Esophagus muscularis mucosa (tissue), 4 donors: ENCODE data around the gene SPOUT1. TPM values are rescaled to one million over a fixed set of nuclear protein-coding genes. Genes with fewer than 3 reads are reported as not detected.

Source experiments
- DNase-seq: peaks from one replicate; pipeline ENCODE4 v3.0.0-alpha.2; 2017; ENCODE audit errors: extremely low spot score
- H3K27ac ChIP-seq, 4 donors: fragments of 200-600 bp; sonication (generic); replicated peaks in 1 of 4; 1 replicate in 3 of 4; 2 replicates in 1 of 4; pipeline ENCODE4 v1.5.1; 2016 to 2019; ENCODE audit warnings: mild to moderate bottlenecking in 1 of 4
- H3K27me3 ChIP-seq, 4 donors: fragments of 200-600 bp; sonication (generic); one replicate each; pipeline versions ENCODE4 v1.5.1 to v1.6.0; 2016 to 2019
- H3K36me3 ChIP-seq, 4 donors: fragments of 200-600 bp; sonication (generic); one replicate each; pipeline ENCODE4 v1.5.1; 2016 to 2019
- H3K4me1 ChIP-seq, 4 donors: fragments of 200-600 bp; sonication (generic); one replicate each; pipeline ENCODE4 v1.5.1; 2016 to 2019
- H3K4me3 ChIP-seq, 4 donors: fragments of 200-600 bp; sonication (generic); 1 replicate in 2 of 4; 2 replicates in 2 of 4; pipeline ENCODE4 v1.5.1; 2016 to 2019; ENCODE audit warnings: mild to moderate bottlenecking in 4 of 4, moderate library complexity in 1 of 4
- H3K9me3 ChIP-seq, 4 donors: fragments of 200-600 bp; sonication (generic); 1 replicate in 3 of 4; 2 replicates in 1 of 4; pipeline ENCODE4 v1.5.1; 2016 to 2019
- CTCF ChIP-seq, 3 experiments: fragments of 200-600 bp in 2 of 3; fragments of 450-650 bp in 1 of 3; sonication (generic) in 2 of 3; IDR thresholded peaks; one replicate each; pipeline ENCODE4 v1.5.1; 2017 to 2019; ENCODE audit warnings: antibody characterized with exemption in 3 of 3, mild to moderate bottlenecking in 2 of 3, moderate library complexity in 1 of 3
- EP300 ChIP-seq: sonication (generic); formaldehyde crosslinking; IDR thresholded peaks from one replicate; pipeline ENCODE4 v1.6.1; 2017; ENCODE audit warnings: antibody characterized with exemption
- POLR2A ChIP-seq: fragments of 450-650 bp; IDR thresholded peaks from one replicate; pipeline ENCODE4 v1.6.1; 2017; ENCODE audit warnings: antibody characterized with exemption, moderate library complexity, mild to moderate bottlenecking, low read depth
- POLR2AphosphoS5 ChIP-seq, 2 donors: sonication (generic); formaldehyde crosslinking; IDR thresholded peaks; one replicate each; pipeline ENCODE4 v1.6.1; 2017; ENCODE audit warnings: antibody characterized with exemption in 2 of 2
- WGBS: methylation state at CpG from one replicate; pipeline ENCODE4 v1.1.5; 2018; 5-methylcytosine and 5-hydroxymethylcytosine counted together
- intact Hi-C: fragments of 100-400 bp; cut with DNase I; formaldehyde crosslinking; loops from one replicate; pipeline ENCODE4 v1.15.1; 2023
- total RNA-seq, 4 donors: library from RNA; depleted of rRNA; stranded (reverse); fragments of >200 nt; gene quantifications; one replicate each; pipeline versions ENCODE4 v1.1.0 to v1.2.1, GENCODE V29; 2016

SPOUT1 gene
- total RNA-seq, 4 donors from 2014 or later = 15.3 to 36.5 (median 19.8) TPM

- TF ChIP-seq POLR2AphosphoS5 (IDR thresholded peaks at IDR 0.05) = no peak
- no peak for TF ChIP-seq EP300
- TF ChIP-seq CTCF (IDR thresholded peaks at IDR 0.05) = no peak
- TF ChIP-seq POLR2A = no peak
- no peaks in the 10 kb centered on the region for H3K9me3 ChIP-seq
- intact Hi-C loops = no loop called here
- WGBS = 94% methylated on average over 20 of the region's 22 CpGs
- no peaks in the 10 kb centered on the region for H3K27me3 ChIP-seq
- no peak for DNase-seq
- H3K27ac ChIP-seq = no peak overlapping the region
- peaks cover 14 to 23% (median 21%) of the 10 kb centered on the region in 4 donors for H3K4me1 ChIP-seq
- peaks cover 19 to 68% (median 62%) of the 10 kb centered on the region in 4 donors for H3K36me3 ChIP-seq
- H3K4me3 ChIP-seq = no peak overlapping the region
Measured at GRCh38 chr9:128825923-128826700, 3.5 kb downstream of the SPOUT1 start.

GRCh38 chr9:128824911-128825310 lies 4.7 kb downstream of the SPOUT1 start:
- Histone ChIP-seq H3K9me3 (no peaks in the 10 kb centered on the region), H3K4me1 (peaks cover 14 to 27% (median 22%) of the 10 kb centered on the region in 4 donors), H3K27me3 (no peaks in the 10 kb centered on the region), H3K4me3 (no peak overlapping the region), H3K27ac (no peak overlapping the region), H3K36me3 (peaks cover 19 to 77% (median 68%) of the 10 kb centered on the region in 4 donors)
- intact Hi-C loops = no loop called here
- TF ChIP-seq POLR2AphosphoS5 (IDR thresholded peaks at IDR 0.05) = no peak
- TF ChIP-seq EP300 = no peak
- TF ChIP-seq POLR2A = no peak
- TF ChIP-seq CTCF (IDR thresholded peaks at IDR 0.05) = no peak
- WGBS = 82% methylated on average over 7 of the region's 7 CpGs
- no peak for DNase-seq

GRCh38 chr9:128823903-128824406 lies 5.6 kb downstream of the SPOUT1 start:
- TF ChIP-seq EP300 (no peak), POLR2A (no peak), POLR2AphosphoS5 (IDR thresholded peaks at IDR 0.05) (no peak), CTCF (IDR thresholded peaks at IDR 0.05) (no peak)
- intact Hi-C loops = no loop called here
- Histone ChIP-seq H3K27me3 (no peaks in the 10 kb centered on the region), H3K27ac (no peak overlapping the region), H3K9me3 (no peaks in the 10 kb centered on the region), H3K4me1 (peaks cover 19 to 30% (median 27%) of the 10 kb centered on the region in 4 donors), H3K36me3 (peaks cover 19 to 77% (median 68%) of the 10 kb centered on the region in 4 donors), H3K4me3 (no peak overlapping the region)
- DNase-seq = no peak
- WGBS = 87% methylated on average over 7 of the region's 12 CpGs

GRCh38 chr9:128823362-128823902 lies 6.2 kb downstream of the SPOUT1 start:
- no peak for DNase-seq
- WGBS = 78% methylated on average over 7 of the region's 19 CpGs
- H3K27ac ChIP-seq = no peak overlapping the region
- no peaks in the 10 kb centered on the region for H3K27me3 ChIP-seq
- H3K9me3 ChIP-seq = no peaks in the 10 kb centered on the region
- H3K36me3 ChIP-seq = peaks cover 19 to 77% (median 68%) of the 10 kb centered on the region in 4 donors
- TF ChIP-seq POLR2A (no peak), POLR2AphosphoS5 (IDR thresholded peaks at IDR 0.05) (no peak), CTCF (IDR thresholded peaks at IDR 0.05) (no peak), EP300 (no peak)
- intact Hi-C loops = no loop called here
- peaks cover 14 to 26% (median 23%) of the 10 kb centered on the region in 4 donors for H3K4me1 ChIP-seq
- no peak overlapping the region for H3K4me3 ChIP-seq
